Colonic mucosa (tissue), 4 donors: ENCODE results near the gene ASPSCR1. TPM values are rescaled to one million over a fixed set of nuclear protein-coding genes. Genes with fewer than 3 reads are reported as not detected.

Experiments
- DNase-seq: peaks from one replicate; pipeline ENCODE4 v3.0.0-alpha.2; 2020
- H3K27ac ChIP-seq: fragments of 200-600 bp; one replicate; pipeline ENCODE4 v1.8.0; 2021
- H3K27me3 ChIP-seq: fragments of 200-600 bp; one replicate; pipeline ENCODE4 v1.8.0; 2021
- H3K36me3 ChIP-seq: fragments of 200-600 bp; one replicate; pipeline ENCODE4 v1.8.0; 2021
- H3K4me1 ChIP-seq: fragments of 200-600 bp; one replicate; pipeline ENCODE4 v1.8.0; 2021; ENCODE audit warnings: mild to moderate bottlenecking
- H3K4me3 ChIP-seq: fragments of 200-600 bp; one replicate; pipeline ENCODE4 v1.8.0; 2021
- H3K9ac ChIP-seq, 2 donors: one replicate each; pipeline ENCODE4 v1.7.0; 2013; ENCODE audit warnings: control low read depth in 2 of 2, low read depth in 2 of 2, low read length in 2 of 2
- H3K9me3 ChIP-seq: fragments of 200-600 bp; one replicate; pipeline ENCODE4 v1.8.0; 2021
- intact Hi-C: fragments of 100-400 bp; cut with DNase I; formaldehyde crosslinking; loops from one replicate; pipeline ENCODE4 v1.14.1; 2022
- total RNA-seq, 2 donors: library from RNA; stranded (reverse); fragmentation: NEBNext Ultra II Directional in 1 of 2; extraction: Animal tissue kit (Norgen Biotek cat#: 25700) in 1 of 2; gene quantifications; one replicate each; pipeline ENCODE4 v1.2.1, GENCODE V29; 2021
- TF ChIP-seq, protein P1 (sequence below): fragments of 200-600 bp; IDR thresholded peaks from one replicate; pipeline ENCODE4 v1.8.0; 2022; ENCODE audit warnings: antibody characterized with exemption, mild to moderate bottlenecking
- donor health status: healthy.
- donor health status: DM: no; HTN: no; CAD: no.
- donor health status: DM: no; HTN: no; CAD: no.

Gene ASPSCR1
- total RNA-seq, 2 donors from 2014 or later: 21.7 to 43.0 TPM

DNA sequence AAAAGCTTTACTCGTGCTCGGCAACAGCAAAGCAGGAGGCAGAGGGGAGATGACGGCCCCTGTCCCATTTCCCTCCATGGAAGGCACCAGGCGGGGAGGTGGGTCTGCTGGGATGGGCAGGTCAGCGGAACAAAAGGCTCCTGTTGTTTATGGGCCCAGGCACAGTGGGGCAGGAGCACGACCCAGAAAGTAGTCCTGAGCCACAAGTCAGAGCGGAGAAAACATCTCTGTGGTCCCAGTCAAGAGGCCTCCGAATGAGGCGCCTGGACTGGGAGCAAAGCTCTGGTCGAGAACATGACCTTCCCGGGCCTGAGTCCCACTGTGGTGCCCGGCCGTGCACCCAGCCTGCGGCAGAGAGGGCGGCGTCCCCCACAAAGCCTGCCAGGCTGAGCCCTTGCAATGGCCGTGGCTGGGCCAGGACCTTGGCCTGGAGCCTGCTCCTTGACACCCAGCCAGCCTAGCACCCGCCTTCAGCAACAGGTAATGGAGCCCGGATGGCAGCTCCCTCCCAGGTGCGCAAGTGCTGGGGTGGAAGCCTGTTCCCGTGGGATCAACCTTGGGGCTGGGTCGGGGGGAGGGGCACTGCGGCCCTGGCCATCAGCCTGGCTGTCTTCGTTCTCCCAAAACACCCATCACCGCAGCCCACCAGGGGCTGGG lies 70.6 kb downstream of the ASPSCR1 start:
- H3K27ac ChIP-seq: no peak overlapping the region
- TF ChIP-seq, protein P1, sequence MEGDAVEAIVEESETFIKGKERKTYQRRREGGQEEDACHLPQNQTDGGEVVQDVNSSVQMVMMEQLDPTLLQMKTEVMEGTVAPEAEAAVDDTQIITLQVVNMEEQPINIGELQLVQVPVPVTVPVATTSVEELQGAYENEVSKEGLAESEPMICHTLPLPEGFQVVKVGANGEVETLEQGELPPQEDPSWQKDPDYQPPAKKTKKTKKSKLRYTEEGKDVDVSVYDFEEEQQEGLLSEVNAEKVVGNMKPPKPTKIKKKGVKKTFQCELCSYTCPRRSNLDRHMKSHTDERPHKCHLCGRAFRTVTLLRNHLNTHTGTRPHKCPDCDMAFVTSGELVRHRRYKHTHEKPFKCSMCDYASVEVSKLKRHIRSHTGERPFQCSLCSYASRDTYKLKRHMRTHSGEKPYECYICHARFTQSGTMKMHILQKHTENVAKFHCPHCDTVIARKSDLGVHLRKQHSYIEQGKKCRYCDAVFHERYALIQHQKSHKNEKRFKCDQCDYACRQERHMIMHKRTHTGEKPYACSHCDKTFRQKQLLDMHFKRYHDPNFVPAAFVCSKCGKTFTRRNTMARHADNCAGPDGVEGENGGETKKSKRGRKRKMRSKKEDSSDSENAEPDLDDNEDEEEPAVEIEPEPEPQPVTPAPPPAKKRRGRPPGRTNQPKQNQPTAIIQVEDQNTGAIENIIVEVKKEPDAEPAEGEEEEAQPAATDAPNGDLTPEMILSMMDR: no peak
- no peaks in the 10 kb centered on the region for H3K36me3 ChIP-seq
- no peak overlapping the region for H3K9ac ChIP-seq
- no peak for DNase-seq
- intact Hi-C loops: no loop called here
- H3K9me3 ChIP-seq: no peaks in the 10 kb centered on the region
- peaks cover 14% of the 10 kb centered on the region for H3K4me1 ChIP-seq
- no peak overlapping the region for H3K4me3 ChIP-seq
- H3K27me3 ChIP-seq: no peaks in the 10 kb centered on the region

DNA sequence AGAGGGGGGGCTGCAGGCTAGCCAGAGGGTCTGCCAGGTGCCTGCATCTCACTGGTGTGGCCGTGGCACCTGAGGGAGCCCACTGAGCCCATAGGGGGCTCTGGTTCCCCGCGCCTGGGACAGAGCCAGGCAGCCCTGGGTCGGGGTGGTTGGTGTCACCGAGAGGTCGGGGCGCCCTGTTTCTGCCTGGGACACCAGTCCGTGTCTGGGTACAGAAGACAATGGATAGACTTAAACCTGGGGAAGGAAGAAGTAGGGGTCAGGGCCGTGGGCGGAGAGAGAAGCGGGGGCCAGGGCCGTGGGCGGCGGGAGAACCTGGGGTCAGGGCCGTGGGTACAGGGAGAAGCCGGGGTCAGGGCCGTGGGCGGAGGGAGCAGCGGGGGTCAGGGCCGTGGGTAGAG lies 71.1 kb downstream of the ASPSCR1 start:
- Histone ChIP-seq H3K9me3 (no peaks in the 10 kb centered on the region), H3K4me3 (no peak overlapping the region), H3K9ac (no peak overlapping the region), H3K27me3 (no peaks in the 10 kb centered on the region), H3K4me1 (peaks cover 16% of the 10 kb centered on the region), H3K36me3 (no peaks in the 10 kb centered on the region), H3K27ac (no peak overlapping the region)
- DNase-seq: no peak
- intact Hi-C loops: no loop called here
- TF ChIP-seq, protein P1: no peak

DNA sequence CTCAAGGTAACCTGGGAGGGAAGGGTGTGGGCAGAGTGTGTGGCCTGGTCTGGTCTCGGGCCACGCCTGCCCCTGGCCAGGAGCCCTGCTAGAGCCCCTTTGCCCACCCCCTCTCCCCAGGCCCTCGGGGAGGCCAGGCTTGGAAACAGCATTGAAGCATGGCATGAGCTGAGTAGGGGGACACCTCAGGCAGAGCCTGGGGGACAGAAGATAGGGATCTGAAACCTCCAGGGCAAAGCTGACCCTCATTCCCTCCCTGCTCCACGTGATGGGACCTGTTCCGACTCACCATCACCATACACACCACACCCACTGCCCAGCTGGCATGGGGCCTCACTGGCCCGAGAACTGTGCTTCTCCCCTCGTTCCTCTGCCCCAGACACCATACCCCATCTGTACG lies 71.7 kb downstream of the ASPSCR1 start:
- TF ChIP-seq, protein P1: no peak
- Histone ChIP-seq H3K9me3 (no peaks in the 10 kb centered on the region), H3K4me3 (no peak overlapping the region), H3K27ac (no peak overlapping the region), H3K36me3 (no peaks in the 10 kb centered on the region), H3K9ac (no peak overlapping the region), H3K27me3 (no peaks in the 10 kb centered on the region), H3K4me1 (peaks cover 16% of the 10 kb centered on the region)
- no peak for DNase-seq
- intact Hi-C loops: no loop called here

DNA sequence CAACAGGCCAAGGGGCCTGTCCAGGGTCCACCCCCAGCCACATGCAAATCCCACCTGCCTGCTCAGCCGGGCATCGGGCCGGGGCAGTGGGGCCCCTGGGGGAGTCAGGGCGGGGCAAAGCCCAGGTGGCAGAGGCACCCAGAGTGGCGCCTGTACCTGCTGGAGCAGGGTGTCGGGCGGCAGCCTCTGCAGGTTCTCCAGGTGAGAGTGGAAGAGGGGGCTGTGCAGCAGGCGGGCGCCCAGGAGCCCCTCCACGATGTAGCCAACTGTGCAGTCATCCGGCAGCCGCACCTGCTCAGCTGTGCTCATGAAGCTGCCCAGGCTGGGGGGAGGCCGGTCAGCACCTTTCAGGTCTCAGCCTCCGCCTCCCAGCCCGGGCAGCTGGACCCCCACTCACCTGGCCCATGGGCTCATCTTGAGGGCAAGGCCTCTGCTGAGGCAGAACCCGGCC lies 72.1 kb downstream of the ASPSCR1 start:
- H3K27me3 ChIP-seq: no peaks in the 10 kb centered on the region
- no peak overlapping the region for H3K9ac ChIP-seq
- DNase-seq: no peak
- H3K27ac ChIP-seq: no peak overlapping the region
- H3K36me3 ChIP-seq: no peaks in the 10 kb centered on the region
- intact Hi-C loops: no loop called here
- H3K4me3 ChIP-seq: no peak overlapping the region
- peaks cover 16% of the 10 kb centered on the region for H3K4me1 ChIP-seq
- no peaks in the 10 kb centered on the region for H3K9me3 ChIP-seq
- TF ChIP-seq, protein P1: no peak

DNA sequence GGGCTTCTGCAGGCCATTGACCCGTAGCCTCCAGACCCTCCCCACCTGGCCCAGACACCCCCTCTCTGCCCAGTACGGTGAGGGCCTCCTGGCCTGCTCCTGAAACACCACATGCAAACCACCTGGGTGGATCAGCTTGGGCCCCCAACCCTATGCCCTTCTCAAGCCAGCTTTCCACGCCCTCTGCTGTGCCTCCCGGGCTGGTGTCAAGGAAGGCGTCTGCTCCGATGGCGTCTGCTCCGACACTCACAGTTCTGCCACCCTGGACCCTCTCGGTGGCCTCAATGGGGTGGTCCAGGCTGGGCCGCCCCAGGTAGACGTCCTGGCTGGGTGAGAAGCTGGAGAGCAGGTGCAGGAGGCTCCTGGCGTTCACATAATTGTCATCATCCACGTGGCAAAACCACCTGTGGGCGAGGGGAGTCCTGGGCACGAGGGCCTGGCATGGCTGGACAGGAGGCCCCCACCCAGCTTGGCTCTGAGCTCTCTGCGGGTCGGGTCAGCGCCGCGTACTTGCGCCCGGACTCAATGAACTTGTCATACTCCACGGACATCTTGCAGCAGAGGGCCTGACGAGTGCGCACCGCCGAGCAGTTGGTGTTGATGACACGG lies 72.8 kb downstream of the ASPSCR1 start:
- H3K9ac ChIP-seq: peak overlapping the region; percentile 69 to 70
- peaks cover 16% of the 10 kb centered on the region for H3K4me1 ChIP-seq
- H3K27me3 ChIP-seq: no peaks in the 10 kb centered on the region
- TF ChIP-seq, protein P1: no peak
- no peak for DNase-seq
- H3K9me3 ChIP-seq: no peaks in the 10 kb centered on the region
- H3K4me3 ChIP-seq: peak overlapping the region; percentile 94
- intact Hi-C loops: no loop called here
- no peak overlapping the region for H3K27ac ChIP-seq
- H3K36me3 ChIP-seq: no peaks in the 10 kb centered on the region
